MCF 10A (cell line): Measurements from ENCODE around the gene PXYLP1. TPM values are rescaled to one million over a fixed set of nuclear protein-coding genes. Genes with fewer than 3 reads are reported as not detected.
A peak's percentile ranks its signal among the peaks of the same experiment; 100 is the strongest.

Source experiments
- BruUV-seq: library from RNA; stranded (reverse); fragments of 400-500 nt; replicated peaks from 2 replicates; lab custom pipeline; 2021; lab: Mats Ljungman, UMichigan
- CTCF ChIA-PET: fragments of 300-600 bp; sonication (Branson Sonifier 250); formaldehyde crosslinking; extraction: SDS; loops from one replicate; lab custom pipeline; 2021; ENCODE audit warnings: antibody characterized with exemption, inconsistent platforms; lab: Yijun Ruan, JAX
- POLR2A ChIA-PET: fragments of 300-600, 350-650 bp; sonication (Branson Sonifier 250); formaldehyde crosslinking; extraction: SDS; loops from one replicate; lab custom pipeline; 2020; ENCODE audit warnings: antibody characterized with exemption, inconsistent platforms; lab: Yijun Ruan, JAX
- DNase-seq: peaks from one replicate; pipeline ENCODE4 v3.0.0-alpha.2; 2018; ENCODE audit not compliant: unreplicated experiment
- H3K27ac Mint-ChIP-seq: one replicate; pipeline ENCODE4 v1.8.0; 2022; ENCODE audit warnings: mild to moderate bottlenecking, low read depth, mixed read lengths; ENCODE audit not compliant: unreplicated experiment
- H3K27me3 Mint-ChIP-seq: one replicate; pipeline ENCODE4 v1.8.0; 2022; ENCODE audit warnings: mixed read lengths; ENCODE audit not compliant: insufficient read depth, unreplicated experiment
- H3K36me3 Mint-ChIP-seq: one replicate; pipeline ENCODE4 v1.8.0; 2022; ENCODE audit warnings: mild to moderate bottlenecking, moderate library complexity, mixed read lengths; ENCODE audit not compliant: insufficient read depth, unreplicated experiment
- H3K4me1 Mint-ChIP-seq: one replicate; pipeline ENCODE4 v1.8.0; 2022; ENCODE audit warnings: mixed read lengths; ENCODE audit not compliant: insufficient read depth, unreplicated experiment
- H3K4me3 Mint-ChIP-seq: one replicate; pipeline ENCODE4 v1.8.0; 2022; ENCODE audit warnings: mild to moderate bottlenecking, moderate library complexity, mixed read lengths; ENCODE audit not compliant: unreplicated experiment
- H3K9me3 Mint-ChIP-seq: one replicate; pipeline ENCODE4 v1.8.0; 2022; ENCODE audit warnings: mixed read lengths; ENCODE audit not compliant: unreplicated experiment
- intact Hi-C: fragments of 100-400 bp; cut with micrococcal nuclease; formaldehyde crosslinking; loops from 2 replicates; pipeline ENCODE4 v1.14.1; 2022
- total RNA-seq: library from RNA; stranded (reverse); gene quantifications from 2 replicates; pipeline ENCODE4 v1.2.3, GENCODE V29; 2022
- TF ChIP-seq, protein P1 (sequence below): fragments of 200-600 bp; IDR thresholded peaks from one replicate; pipeline ENCODE4 v1.8.0; 2022; ENCODE audit warnings: antibody characterized with exemption, mild to moderate bottlenecking; ENCODE audit not compliant: unreplicated experiment

The PXYLP1 gene
- total RNA-seq, 1 experiment from 2014 or later, result 2.1 TPM

DNA sequence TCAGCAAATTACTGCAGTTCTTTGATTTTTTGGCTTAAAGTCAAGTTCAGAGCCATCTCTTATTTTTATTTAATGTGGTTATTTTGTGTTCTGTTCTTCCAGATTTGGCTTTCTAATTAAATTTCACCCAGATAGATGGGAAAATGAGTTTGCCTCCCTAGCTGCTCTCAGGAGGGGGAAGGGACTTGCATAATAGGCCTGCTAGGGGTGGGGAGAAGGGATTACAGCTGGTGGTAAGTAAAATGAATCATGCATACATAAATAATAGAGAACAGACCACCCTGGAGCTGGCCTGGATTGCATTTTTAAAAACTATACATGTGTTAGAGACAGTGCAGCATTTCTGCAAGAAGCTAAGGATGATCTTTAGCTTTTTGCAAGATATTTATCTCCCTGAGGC is 3.9 kb upstream of the PXYLP1 start:
- Mint-ChIP-seq H3K27me3 (no peaks in the 10 kb centered on the region), H3K9me3 (peaks cover 8% of the 10 kb centered on the region), H3K4me1 (peaks cover 3% of the 10 kb centered on the region), H3K4me3 (no peak overlapping the region), H3K36me3 (peaks cover 7% of the 10 kb centered on the region), H3K27ac (no peak overlapping the region)
- no peak for DNase-seq
- ChIA-PET CTCF (interaction anchor here (1.5 kb wide), 1 partner anchor 36 kb away, joined by 4 read pairs; no protein-coding TSS in a partner anchor), POLR2A (no interaction called here)
- no TSS peak for BruUV-seq
- TF ChIP-seq, protein P1, sequence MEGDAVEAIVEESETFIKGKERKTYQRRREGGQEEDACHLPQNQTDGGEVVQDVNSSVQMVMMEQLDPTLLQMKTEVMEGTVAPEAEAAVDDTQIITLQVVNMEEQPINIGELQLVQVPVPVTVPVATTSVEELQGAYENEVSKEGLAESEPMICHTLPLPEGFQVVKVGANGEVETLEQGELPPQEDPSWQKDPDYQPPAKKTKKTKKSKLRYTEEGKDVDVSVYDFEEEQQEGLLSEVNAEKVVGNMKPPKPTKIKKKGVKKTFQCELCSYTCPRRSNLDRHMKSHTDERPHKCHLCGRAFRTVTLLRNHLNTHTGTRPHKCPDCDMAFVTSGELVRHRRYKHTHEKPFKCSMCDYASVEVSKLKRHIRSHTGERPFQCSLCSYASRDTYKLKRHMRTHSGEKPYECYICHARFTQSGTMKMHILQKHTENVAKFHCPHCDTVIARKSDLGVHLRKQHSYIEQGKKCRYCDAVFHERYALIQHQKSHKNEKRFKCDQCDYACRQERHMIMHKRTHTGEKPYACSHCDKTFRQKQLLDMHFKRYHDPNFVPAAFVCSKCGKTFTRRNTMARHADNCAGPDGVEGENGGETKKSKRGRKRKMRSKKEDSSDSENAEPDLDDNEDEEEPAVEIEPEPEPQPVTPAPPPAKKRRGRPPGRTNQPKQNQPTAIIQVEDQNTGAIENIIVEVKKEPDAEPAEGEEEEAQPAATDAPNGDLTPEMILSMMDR, result no peak
- intact Hi-C loops, result no loop called here

DNA sequence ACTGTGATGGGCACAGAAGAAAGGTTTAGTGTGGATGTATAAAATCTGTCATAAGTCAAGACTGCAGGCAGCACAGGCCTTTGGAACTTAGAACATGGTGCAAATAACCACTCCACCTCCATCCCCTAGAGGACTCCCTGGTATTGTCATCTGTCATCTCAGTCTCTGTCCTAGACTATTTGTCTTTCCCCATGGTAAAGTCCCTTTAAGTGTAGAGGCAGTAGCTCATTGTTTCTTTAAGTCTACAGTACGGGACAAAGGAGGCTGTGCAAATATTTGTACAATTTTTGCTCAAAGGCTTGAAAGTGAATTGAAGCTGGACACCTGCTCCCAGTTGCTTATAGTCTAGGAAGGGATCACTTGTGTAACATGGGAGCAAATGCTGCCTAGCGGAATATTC is 3.2 kb upstream of the PXYLP1 start:
- TF ChIP-seq, protein P1, result no peak
- intact Hi-C loops, result no loop called here
- Mint-ChIP-seq H3K9me3 (peaks cover 4% of the 10 kb centered on the region), H3K27ac (no peak overlapping the region), H3K4me1 (peaks cover 4% of the 10 kb centered on the region), H3K36me3 (peaks cover 7% of the 10 kb centered on the region), H3K27me3 (no peaks in the 10 kb centered on the region), H3K4me3 (no peak overlapping the region)
- CTCF ChIA-PET, result interaction anchor here (1.5 kb wide), 1 partner anchor 36 kb away, joined by 4 read pairs; no protein-coding TSS in a partner anchor
- no peak for DNase-seq
- no TSS peak for BruUV-seq
- POLR2A ChIA-PET, result no interaction called here

DNA sequence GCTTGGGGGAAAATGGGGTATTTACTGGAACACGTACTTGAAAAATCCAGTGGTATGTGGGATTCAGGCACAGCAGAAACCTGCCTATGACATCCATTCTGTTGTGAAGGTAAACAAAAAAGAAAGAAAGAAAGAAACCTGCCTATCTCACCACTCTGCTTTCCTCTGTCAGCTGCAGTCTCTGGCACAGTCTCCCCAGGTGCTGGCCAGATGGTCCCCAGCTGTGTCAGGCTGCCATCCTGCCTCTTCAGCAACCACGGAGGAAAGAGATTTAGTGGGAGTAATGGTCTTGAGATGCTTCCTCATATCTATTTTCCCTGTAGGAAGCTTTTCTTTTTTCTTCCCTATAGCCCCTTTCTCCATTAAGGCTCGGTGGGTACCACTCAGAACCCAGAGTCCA is 2.5 kb upstream of the PXYLP1 start:
- Mint-ChIP-seq H3K9me3 (no peaks in the 10 kb centered on the region), H3K27ac (no peak overlapping the region), H3K27me3 (no peaks in the 10 kb centered on the region), H3K4me1 (peaks cover 4% of the 10 kb centered on the region), H3K36me3 (peaks cover 7% of the 10 kb centered on the region), H3K4me3 (no peak overlapping the region)
- ChIA-PET CTCF (no interaction called here), POLR2A (no interaction called here)
- no TSS peak for BruUV-seq
- DNase-seq, result no peak
- intact Hi-C loops, result no loop called here
- TF ChIP-seq, protein P1, result no peak

DNA sequence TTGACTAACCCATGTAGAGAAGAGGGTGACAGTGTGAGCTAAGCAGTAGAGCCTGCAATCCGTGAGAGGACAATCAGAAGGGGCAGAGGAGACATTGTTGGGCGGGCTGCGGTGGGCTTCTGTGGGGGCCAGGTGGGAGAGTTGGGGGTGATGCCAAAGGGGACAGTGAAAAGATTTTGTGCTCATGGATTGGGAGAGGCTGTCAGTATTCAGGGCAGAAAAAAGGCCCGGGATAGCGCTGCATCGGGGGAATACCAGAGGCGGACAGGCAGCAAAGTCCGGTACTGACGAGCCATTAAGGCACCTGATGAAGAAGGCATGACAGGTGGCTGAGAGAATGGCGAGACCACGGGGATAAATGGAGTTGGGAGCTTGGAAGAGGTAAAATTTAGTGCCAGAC is 1.3 kb upstream of the PXYLP1 start:
- BruUV-seq, result no TSS peak
- Mint-ChIP-seq H3K27ac (no peak overlapping the region), H3K36me3 (peaks cover 13% of the 10 kb centered on the region), H3K9me3 (no peaks in the 10 kb centered on the region), H3K4me1 (peaks cover 4% of the 10 kb centered on the region), H3K4me3 (peak overlapping the region; percentile 72), H3K27me3 (no peaks in the 10 kb centered on the region)
- TF ChIP-seq, protein P1, result no peak
- no peak for DNase-seq
- POLR2A ChIA-PET, result no interaction called here
- intact Hi-C loops, result loop anchor here (5.0 kb wide), 1 partner anchor 72 kb away; no protein-coding TSS in a partner anchor
- CTCF ChIA-PET, result interaction anchor here (0.7 to 4.2 kb wide), 4 partner anchors 11 to 334 kb away, joined by 3 to 35 read pairs (median 8); no protein-coding TSS in a partner anchor
